ENCODE measurements around the gene ETDA.

GRCh38 chrX:135257469-135257868 lies 5.6 kb downstream of the ETDA start:
- TF ChIP-seq, protein P1, sequence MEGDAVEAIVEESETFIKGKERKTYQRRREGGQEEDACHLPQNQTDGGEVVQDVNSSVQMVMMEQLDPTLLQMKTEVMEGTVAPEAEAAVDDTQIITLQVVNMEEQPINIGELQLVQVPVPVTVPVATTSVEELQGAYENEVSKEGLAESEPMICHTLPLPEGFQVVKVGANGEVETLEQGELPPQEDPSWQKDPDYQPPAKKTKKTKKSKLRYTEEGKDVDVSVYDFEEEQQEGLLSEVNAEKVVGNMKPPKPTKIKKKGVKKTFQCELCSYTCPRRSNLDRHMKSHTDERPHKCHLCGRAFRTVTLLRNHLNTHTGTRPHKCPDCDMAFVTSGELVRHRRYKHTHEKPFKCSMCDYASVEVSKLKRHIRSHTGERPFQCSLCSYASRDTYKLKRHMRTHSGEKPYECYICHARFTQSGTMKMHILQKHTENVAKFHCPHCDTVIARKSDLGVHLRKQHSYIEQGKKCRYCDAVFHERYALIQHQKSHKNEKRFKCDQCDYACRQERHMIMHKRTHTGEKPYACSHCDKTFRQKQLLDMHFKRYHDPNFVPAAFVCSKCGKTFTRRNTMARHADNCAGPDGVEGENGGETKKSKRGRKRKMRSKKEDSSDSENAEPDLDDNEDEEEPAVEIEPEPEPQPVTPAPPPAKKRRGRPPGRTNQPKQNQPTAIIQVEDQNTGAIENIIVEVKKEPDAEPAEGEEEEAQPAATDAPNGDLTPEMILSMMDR (conservative IDR thresholded peaks at IDR 0.05; ENCODE audit: low read length), result no peak
- TF ChIP-seq EZH2phosphoT487 (IDR thresholded peaks at IDR 0.05; ENCODE audit: borderline replicate concordance, low read depth, low read length), result no peak

All from OCI-LY7 (cell line).